HepG2 (cell line): ENCODE measurements around the gene NXN. TPM values are rescaled to one million over a fixed set of nuclear protein-coding genes. Genes with fewer than 3 reads are reported as not detected.

Experiments
- FOSL2 ChIP-seq: sonication (generic); formaldehyde crosslinking; IDR thresholded peaks from 2 replicates; pipeline ENCODE4 v1.4.0; 2020; ENCODE audit warnings: missing genetic modification reagents
- NRL ChIP-seq: sonication (generic); formaldehyde crosslinking; IDR thresholded peaks from 2 replicates; pipeline ENCODE4 v1.5.0; 2020; ENCODE audit warnings: missing genetic modification reagents, mild to moderate bottlenecking, moderate library complexity, borderline replicate concordance
- PLRG1 ChIP-seq: fragments of 450-650 bp; conservative IDR thresholded peaks from 2 replicates; pipeline ENCODE4 v1.6.1; 2016
- RARA ChIP-seq: IDR thresholded peaks from 2 replicates; pipeline ENCODE4 v1.6.1; 2016; ENCODE audit warnings: missing genetic modification reagents, missing compliant biosample characterization
- RCOR2 ChIP-seq: IDR thresholded peaks from 2 replicates; pipeline ENCODE4 v1.6.1; 2016; ENCODE audit warnings: missing biosample characterization, missing genetic modification reagents
- SMAD3 ChIP-seq: sonication (generic); formaldehyde crosslinking; IDR thresholded peaks from 2 replicates; pipeline ENCODE4 v1.4.0; 2020; ENCODE audit warnings: missing genetic modification reagents
- TBX3 ChIP-seq: fragments of 450-650 bp; IDR thresholded peaks from 2 replicates; pipeline ENCODE4 v1.6.1; 2017; ENCODE audit warnings: antibody characterized with exemption, mild to moderate bottlenecking, inconsistent platforms, borderline replicate concordance
- TCF7 ChIP-seq: sonication (generic); IDR thresholded peaks from 2 replicates; pipeline ENCODE4 v1.6.1; 2016; ENCODE audit warnings: antibody characterized with exemption, low read depth
- ZNF329 ChIP-seq: sonication (generic); formaldehyde crosslinking; IDR thresholded peaks from 2 replicates; pipeline ENCODE4 v1.9.0; 2021; ENCODE audit warnings: low read depth, mild to moderate bottlenecking, missing genetic modification reagents
- ZNF605 ChIP-seq: sonication (generic); formaldehyde crosslinking; IDR thresholded peaks from 2 replicates; pipeline ENCODE4 v1.8.0; 2022; ENCODE audit warnings: mild to moderate bottlenecking, missing genetic modification reagents
- polyA plus RNA-seq, 8 experiments: library from polyadenylated mRNA; depleted of rRNA in 3 of 8; stranded (reverse) in 7 of 8; unstranded in 1 of 8; fragments of >200 nt; fragmentation: Illumina TruSeq in 4 of 8; extraction: Trizol in 4 of 8; gene quantifications; 2 replicates each; pipeline versions ENCODE4 v1.2.1 to v1.2.3, GENCODE V29; 2011 to 2016; ENCODE audit warnings: low read depth in 4 of 8, missing spikeins in 1 of 8, mixed read lengths in 1 of 8; ENCODE audit not compliant: insufficient read depth in 1 of 8
- total RNA-seq, 5 experiments: library from RNA; depleted of rRNA; stranded (reverse); fragments of >200 nt; fragmentation: Illumina TruSeq; extraction: Trizol; gene quantifications; 2 replicates each; pipeline ENCODE4 v1.2.3, GENCODE V29; 2016; ENCODE audit warnings: low read depth in 1 of 5
- TF ChIP-seq, protein P1 (sequence below): sonication (generic); formaldehyde crosslinking; IDR thresholded peaks from 2 replicates; pipeline ENCODE4 v1.4.0; 2020; ENCODE audit warnings: mild to moderate bottlenecking, missing genetic modification reagents
- TF ChIP-seq, protein P2 (sequence below): sonication (generic); formaldehyde crosslinking; IDR thresholded peaks from 2 replicates; pipeline ENCODE4 v1.5.1; 2020; ENCODE audit warnings: missing genetic modification reagents, mild to moderate bottlenecking, borderline replicate concordance
- TF ChIP-seq, protein P3 (sequence below): IDR thresholded peaks from 2 replicates; pipeline ENCODE4 v1.4.0; 2020; ENCODE audit warnings: mild to moderate bottlenecking, missing genetic modification reagents

Gene NXN
- total and polyA plus RNA-seq, 2 of the 13 experiments (the other 11 are each of a cell fraction or from before 2014, with no cell fraction given), result 22.2 to 24.3 TPM

DNA sequence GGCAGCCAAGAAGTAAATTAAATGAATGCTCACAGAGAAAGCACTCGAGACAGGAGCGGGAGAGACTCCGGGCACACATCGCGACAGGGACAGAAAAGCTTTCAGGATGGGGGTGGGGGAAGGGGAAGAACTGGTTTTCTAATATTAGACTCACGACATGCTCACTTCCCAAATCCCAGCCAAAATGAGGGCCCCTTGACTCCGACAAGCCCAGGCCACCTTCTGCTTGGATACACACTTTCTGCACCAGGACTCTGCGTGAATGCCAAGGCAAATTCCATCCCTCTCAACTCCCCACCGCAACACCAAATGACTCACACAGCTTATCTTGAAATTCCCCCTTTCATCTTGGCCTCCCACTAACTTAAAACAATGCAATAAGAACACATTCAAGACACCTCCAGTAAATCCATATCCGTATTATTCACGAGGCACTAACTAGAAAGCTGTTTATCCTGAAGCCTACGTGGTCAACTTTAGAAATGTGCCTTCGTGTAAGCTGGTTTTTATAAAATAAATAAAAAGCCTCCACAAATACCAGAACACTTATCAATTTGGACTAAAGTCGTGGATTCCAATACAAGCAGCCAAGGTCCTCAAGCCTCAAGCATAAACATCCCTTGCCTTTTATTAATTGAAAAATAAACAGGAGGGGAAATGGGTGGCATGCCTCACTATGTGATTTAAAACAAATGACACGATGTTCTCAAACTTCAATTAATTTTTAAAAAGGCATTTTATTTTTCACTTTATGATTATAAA lies 46.1 kb downstream of the NXN start (continued):
- TF ChIP-seq, protein P1, sequence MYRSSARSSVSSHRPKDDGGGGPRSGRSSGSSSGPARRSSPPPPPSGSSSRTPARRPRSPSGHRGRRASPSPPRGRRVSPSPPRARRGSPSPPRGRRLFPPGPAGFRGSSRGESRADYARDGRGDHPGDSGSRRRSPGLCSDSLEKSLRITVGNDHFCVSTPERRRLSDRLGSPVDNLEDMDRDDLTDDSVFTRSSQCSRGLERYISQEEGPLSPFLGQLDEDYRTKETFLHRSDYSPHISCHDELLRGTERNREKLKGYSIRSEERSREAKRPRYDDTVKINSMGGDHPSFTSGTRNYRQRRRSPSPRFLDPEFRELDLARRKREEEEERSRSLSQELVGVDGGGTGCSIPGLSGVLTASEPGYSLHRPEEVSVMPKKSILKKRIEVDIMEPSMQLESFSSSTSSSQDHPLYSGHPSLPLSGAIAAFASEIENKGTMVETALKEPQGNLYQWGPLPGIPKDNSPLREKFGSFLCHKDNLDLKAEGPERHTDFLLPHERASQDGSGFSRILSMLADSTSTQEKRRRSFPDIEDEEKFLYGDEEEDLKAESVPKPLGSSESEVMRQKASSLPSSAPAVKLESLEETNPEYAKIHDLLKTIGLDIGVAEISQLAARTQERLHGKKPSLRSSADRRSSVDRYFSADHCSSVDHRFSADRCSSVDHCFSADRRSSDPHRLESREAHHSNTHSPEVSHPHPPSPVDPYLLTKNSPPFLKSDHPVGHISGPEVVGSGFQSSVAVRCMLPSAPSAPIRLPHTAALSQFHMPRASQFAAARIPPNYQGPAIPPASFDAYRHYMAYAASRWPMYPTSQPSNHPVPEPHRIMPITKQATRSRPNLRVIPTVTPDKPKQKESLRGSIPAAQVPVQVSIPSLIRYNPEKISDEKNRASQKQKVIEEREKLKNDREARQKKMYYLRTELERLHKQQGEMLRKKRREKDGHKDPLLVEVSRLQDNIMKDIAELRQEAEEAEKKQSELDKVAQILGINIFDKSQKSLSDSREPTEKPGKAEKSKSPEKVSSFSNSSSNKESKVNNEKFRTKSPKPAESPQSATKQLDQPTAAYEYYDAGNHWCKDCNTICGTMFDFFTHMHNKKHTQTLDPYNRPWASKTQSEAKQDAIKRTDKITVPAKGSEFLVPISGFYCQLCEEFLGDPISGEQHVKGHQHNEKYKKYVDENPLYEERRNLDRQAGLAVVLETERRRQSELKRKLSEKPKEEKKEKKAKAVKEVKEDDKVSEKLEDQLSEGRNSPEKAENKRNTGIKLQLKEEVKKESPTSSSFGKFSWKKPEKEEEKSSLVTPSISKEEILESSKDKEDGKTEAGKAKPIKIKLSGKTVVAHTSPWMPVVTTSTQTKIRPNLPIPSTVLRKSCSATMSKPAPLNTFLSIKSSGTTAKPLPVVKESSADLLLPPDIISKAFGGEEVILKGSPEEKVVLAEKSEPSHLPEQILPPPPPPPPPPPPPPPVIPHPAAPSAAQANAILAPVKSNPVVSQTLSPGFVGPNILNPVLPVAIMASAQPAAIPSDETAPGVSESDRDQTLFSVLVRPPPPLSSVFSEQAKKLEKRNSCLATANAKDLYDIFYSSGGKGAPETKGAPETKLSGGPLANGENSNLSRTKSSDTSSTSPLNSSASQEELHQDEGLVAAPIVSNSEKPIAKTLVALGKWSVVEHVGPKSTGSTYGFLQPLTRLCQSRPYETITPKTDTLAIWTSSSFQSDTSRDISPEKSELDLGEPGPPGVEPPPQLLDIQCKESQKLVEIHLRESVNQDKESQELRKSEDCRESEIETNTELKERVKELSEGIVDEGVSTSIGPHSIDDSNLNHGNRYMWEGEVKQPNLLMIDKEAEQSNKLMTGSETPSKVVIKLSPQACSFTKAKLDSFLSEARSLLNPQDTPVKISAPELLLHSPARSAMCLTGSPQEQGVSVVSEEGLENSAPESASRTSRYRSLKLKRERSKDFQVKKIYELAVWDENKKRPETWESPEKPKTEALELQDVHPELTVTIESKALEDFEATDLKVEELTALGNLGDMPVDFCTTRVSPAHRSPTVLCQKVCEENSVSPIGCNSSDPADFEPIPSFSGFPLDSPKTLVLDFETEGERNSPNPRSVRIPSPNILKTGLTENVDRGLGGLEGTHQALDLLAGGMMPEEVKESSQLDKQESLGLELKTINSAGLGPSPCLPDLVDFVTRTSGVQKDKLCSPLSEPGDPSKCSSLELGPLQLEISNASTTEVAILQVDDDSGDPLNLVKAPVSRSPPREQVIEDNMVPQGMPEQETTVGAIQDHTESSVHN (CRISPR knock-in tag), result no peak
- TF ChIP-seq TBX3 (peak; percentile 76; the same call in 1 of the 2 replicates), PLRG1 (no peak), SMAD3 (CRISPR knock-in tag) (no peak), RCOR2 (CRISPR knock-in tag) (0 out of 2 replicates have a peak, but pooled peaks have one; percentile 26), NRL (CRISPR knock-in tag) (no peak), ZNF329 (CRISPR knock-in tag) (no peak), TCF7 (peak; percentile 74), RARA (CRISPR knock-in tag) (peak; percentile 44; the same call in 1 of the 2 replicates), FOSL2 (CRISPR knock-in tag) (peak; percentile 97), ZNF605 (no peak)
- TF ChIP-seq, protein P2, sequence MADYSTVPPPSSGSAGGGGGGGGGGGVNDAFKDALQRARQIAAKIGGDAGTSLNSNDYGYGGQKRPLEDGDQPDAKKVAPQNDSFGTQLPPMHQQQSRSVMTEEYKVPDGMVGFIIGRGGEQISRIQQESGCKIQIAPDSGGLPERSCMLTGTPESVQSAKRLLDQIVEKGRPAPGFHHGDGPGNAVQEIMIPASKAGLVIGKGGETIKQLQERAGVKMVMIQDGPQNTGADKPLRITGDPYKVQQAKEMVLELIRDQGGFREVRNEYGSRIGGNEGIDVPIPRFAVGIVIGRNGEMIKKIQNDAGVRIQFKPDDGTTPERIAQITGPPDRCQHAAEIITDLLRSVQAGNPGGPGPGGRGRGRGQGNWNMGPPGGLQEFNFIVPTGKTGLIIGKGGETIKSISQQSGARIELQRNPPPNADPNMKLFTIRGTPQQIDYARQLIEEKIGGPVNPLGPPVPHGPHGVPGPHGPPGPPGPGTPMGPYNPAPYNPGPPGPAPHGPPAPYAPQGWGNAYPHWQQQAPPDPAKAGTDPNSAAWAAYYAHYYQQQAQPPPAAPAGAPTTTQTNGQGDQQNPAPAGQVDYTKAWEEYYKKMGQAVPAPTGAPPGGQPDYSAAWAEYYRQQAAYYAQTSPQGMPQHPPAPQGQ (CRISPR knock-in tag), result no peak
- TF ChIP-seq, protein P3, sequence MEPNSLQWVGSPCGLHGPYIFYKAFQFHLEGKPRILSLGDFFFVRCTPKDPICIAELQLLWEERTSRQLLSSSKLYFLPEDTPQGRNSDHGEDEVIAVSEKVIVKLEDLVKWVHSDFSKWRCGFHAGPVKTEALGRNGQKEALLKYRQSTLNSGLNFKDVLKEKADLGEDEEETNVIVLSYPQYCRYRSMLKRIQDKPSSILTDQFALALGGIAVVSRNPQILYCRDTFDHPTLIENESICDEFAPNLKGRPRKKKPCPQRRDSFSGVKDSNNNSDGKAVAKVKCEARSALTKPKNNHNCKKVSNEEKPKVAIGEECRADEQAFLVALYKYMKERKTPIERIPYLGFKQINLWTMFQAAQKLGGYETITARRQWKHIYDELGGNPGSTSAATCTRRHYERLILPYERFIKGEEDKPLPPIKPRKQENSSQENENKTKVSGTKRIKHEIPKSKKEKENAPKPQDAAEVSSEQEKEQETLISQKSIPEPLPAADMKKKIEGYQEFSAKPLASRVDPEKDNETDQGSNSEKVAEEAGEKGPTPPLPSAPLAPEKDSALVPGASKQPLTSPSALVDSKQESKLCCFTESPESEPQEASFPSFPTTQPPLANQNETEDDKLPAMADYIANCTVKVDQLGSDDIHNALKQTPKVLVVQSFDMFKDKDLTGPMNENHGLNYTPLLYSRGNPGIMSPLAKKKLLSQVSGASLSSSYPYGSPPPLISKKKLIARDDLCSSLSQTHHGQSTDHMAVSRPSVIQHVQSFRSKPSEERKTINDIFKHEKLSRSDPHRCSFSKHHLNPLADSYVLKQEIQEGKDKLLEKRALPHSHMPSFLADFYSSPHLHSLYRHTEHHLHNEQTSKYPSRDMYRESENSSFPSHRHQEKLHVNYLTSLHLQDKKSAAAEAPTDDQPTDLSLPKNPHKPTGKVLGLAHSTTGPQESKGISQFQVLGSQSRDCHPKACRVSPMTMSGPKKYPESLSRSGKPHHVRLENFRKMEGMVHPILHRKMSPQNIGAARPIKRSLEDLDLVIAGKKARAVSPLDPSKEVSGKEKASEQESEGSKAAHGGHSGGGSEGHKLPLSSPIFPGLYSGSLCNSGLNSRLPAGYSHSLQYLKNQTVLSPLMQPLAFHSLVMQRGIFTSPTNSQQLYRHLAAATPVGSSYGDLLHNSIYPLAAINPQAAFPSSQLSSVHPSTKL, result peak; percentile 82
